GM18951 (cell line): ENCODE measurements around the gene KRT85.

Experiments
- POLR2A ChIP-seq: IDR thresholded peaks from 4 replicates; pipeline ENCODE4 v1.6.1; 2011; ENCODE audit warnings: mild to moderate bottlenecking; ENCODE audit not compliant: insufficient read length, insufficient read depth; ENCODE audit errors: extremely low read depth
- in situ Hi-C: fragments of 300-500 bp; cut with MboI; formaldehyde crosslinking; loops from one replicate; pipeline ENCODE4 v1.12.0; 2022; ENCODE audit warnings: low sequenced_read_pairs, mixed read lengths, inconsistent platforms; ENCODE audit not compliant: unreplicated experiment

Gene KRT85

DNA sequence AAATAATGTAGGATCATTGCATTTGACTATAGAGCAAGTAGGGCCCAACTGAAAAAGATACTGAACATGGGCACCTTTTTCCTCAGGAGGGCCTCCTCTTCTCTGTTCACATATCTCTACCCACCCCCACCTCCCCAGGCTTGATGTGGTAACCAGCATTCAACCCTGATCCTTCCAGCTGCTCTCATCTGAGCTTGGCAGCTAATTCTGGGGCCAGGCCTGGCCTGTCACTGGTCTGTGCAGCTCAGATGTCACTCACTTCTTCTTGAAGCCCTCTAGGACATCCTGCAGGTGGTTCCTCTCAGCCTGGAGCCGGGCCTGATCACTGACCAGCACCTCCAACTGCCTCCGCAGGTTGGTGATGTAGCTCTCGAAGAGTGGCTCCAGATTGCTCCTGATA lies 16.1 kb upstream of the KRT85 start:
- in situ Hi-C loops: no loop called here
- no peak for TF ChIP-seq POLR2A

DNA sequence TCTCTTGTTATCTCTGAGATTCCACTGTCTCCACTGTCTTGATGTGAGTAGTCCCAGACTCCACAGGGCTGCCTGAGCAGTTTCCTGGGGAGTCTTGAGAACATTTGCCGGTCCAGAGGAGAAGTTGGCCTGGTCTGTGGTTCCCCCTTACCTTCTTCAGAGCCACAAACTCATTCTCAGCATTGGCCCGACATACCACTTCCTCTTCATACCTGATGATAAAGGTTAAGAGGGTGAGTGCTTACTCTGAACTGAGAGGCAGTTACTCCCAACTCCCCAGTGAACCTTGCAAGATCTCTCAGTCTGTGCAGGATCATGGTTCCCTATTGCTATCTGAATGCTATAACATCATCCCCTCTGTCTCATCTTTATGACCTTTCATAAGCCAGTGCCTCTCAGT lies 15.6 kb upstream of the KRT85 start:
- no peak for TF ChIP-seq POLR2A
- in situ Hi-C loops: no loop called here

- TF ChIP-seq POLR2A: no peak
- in situ Hi-C loops: no loop called here
Measured at GRCh38 chr12:52381206-52381605, 13.9 kb upstream of the KRT85 start.

DNA sequence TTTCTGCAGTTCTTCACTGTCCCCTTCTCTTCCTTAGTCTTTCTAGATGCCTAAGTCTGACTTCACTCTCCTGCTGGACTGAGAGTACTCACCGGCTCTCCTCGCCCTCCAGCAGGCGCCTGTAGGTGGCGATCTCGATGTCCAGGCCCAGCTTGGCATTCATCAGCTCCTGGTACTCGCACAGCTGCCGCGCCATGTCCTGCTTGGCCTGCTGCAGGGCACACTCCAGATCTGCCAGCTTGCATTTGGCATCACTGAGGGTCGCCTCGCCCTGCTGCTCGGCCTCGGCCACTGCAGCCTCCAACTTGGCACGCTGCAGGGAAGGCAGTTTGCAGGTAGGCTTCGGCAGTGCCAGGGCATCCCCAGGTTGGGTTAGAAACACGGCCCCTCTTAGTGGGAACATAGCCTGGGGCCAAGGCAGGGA lies 13.0 kb upstream of the KRT85 start:
- in situ Hi-C loops: no loop called here
- no peak for TF ChIP-seq POLR2A

- no peak for TF ChIP-seq POLR2A
- in situ Hi-C loops: no loop called here
Measured at GRCh38 chr12:52379536-52379935, 12.3 kb upstream of the KRT85 start.

- no peak for TF ChIP-seq POLR2A
- in situ Hi-C loops: no loop called here
Measured at GRCh38 chr12:52378091-52378490, 10.8 kb upstream of the KRT85 start.

GRCh38 chr12:52377266-52377665 lies 10.0 kb upstream of the KRT85 start:
- TF ChIP-seq POLR2A: no peak
- in situ Hi-C loops: no loop called here

DNA sequence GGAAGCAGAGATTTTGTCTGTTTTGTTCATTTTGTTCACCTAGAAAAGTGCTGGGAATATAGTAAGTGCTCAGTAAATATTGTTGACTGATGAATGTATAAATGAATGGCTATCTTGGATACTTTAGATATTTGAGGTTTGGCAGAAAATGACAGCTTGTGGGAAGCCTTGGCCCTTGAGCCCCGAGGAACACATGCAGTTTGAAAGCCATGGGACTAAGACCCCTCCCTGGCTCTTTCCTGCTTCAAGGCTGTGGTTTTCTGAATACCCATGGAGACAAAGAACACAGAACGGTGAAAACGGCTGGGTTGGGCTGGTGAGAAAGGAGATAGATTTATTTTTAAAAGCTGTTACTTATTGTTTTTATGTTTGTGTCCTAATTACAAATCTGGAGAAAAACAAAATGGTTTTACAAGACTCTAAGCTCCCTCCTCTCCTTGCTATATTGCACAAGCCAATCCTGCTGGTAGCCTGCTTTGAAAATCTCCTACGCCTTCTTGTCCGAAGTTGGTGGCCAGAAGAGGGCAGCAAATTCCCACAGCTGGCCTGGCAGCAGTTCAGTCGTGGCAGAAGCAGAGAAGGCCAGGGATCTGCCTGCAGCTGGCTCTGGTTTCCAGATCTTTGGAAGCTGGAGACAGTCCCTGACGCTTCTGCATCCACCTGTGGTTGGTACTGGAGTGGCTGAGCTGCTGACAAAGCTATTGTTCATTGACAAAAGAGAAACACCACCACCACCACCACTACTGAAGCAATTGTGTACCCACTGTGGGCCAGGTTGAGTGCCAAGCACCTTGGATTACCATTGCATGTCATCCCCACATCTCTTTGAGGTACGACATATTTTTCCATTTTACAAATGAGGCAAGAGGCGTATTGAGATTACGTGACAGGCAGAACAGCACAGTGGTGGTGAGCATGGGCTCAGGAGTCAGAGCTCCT lies 5.2 kb upstream of the KRT85 start:
- TF ChIP-seq POLR2A: no peak
- in situ Hi-C loops: no loop called here

GRCh38 chr12:52371716-52372115 lies 4.4 kb upstream of the KRT85 start:
- no peak for TF ChIP-seq POLR2A
- in situ Hi-C loops: no loop called here

DNA sequence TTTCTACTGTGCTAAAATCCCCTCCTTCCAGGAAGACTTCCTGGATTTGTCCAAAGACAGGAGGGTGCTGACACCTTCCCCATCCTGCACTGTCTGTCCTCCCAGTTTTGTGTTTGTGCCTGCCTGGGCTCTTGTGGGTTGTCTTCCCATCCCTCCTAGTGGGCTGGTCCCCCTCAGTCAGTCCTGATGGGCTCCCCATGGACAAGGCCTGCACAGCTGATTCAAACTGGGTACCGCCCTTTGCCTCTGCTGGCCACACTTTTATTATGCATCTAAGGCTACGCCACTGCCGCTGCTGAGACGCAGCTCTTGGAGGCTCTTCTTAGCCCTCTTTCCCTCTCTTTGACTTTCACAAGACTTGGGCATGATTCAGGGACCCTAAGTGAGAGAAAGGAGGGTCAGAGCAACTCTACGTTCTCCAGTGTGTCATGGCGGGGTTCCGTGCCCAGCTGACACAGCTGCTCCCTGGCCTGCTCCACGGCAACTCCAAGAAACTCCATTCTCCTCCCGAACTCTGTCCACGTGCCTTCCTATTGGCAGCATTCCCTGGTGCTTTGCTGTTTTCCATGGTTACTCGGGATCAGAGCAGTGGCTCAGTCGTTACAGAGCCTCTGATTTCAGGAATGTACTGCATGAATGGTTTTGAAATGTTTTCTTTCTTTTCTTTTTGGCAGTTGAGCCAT lies 3.8 kb upstream of the KRT85 start:
- no peak for TF ChIP-seq POLR2A
- in situ Hi-C loops: no loop called here

DNA sequence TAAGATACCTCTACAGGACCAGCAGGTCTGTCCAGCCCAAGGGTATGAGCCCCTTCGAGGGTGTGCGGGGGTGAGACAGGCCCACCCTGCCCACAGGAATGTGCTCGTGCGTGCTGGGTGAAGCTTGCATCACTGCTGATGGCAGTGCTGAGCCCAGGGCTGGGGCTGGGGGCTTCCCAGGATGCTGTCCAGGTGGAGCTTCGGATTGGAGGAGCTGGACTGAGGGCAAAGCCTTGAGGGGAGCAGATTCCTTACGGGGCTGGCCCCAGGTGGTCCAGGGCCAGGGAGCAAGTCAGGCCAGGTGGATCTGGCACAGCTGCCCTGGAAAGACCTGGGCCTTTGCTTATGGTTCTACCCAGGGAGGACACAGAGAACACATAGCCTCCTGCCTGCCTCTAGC lies 2.5 kb upstream of the KRT85 start:
- in situ Hi-C loops: no loop called here
- no peak for TF ChIP-seq POLR2A

DNA sequence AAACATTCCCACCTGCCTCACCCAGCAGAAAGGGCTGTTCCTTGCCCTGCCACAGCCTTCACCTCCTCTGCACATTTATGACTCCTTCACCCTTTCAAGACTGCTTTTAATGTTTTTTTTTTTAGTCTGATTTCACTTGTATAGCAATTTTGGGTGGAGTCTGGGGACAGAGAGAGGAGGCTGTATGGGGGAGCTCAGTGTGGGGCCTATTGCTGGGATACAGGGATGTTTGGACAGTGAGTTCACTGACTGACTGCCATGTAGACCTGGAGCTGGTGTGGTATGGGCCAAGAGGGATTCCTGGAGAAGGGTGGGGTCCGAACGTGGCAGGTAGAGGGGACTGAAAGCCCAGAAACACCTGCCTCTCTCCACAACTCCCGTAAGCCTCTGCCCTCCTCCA lies 1.9 kb upstream of the KRT85 start:
- no peak for TF ChIP-seq POLR2A
- in situ Hi-C loops: no loop called here

DNA sequence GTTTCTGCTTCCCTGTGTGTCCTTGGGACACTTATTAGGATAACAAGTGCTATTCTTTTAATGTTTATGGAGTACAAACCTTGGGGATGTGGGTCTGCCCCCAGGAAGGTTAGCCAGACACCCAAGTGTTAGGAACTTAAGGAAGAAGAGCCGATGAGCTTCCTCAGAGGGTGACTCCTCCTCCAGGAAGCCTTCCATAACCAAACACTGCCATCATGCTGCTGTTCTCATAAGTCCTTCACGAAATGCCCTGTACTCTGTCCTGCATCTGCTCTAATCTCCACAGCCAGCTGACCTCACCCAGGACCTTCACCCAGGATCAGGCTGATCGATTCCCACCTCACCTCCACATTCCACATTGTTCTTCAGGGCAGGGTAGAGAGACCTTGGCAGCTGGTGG lies 1.2 kb upstream of the KRT85 start:
- no peak for TF ChIP-seq POLR2A
- in situ Hi-C loops: no loop called here

DNA sequence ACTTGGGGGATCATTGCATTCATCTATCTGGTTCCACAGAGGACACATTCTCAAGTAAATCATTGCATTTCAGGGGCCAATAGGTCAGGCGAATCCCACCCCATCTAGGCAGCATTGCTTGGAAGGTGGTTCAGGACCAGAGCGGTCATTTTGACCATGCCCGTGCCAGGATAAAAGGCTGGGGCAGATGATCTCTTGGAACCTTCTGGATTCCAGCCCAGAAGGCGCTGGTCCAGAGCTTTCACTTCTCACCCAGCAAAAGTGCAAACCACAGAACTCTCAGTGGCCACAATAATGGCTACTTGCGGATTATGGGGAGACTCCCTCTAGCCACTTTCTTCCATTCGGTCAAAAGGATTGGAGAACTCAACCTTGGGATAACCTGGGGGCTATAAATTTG lies 595 bp upstream of the KRT85 start:
- no peak for TF ChIP-seq POLR2A
- in situ Hi-C loops: no loop called here
